ENCODE data around the gene BNIP5. TPM values are rescaled to one million over a fixed set of nuclear protein-coding genes. Genes with fewer than 3 reads are reported as not detected.

The BNIP5 gene
- total RNA-seq, 1 donor = not detected

DNA sequence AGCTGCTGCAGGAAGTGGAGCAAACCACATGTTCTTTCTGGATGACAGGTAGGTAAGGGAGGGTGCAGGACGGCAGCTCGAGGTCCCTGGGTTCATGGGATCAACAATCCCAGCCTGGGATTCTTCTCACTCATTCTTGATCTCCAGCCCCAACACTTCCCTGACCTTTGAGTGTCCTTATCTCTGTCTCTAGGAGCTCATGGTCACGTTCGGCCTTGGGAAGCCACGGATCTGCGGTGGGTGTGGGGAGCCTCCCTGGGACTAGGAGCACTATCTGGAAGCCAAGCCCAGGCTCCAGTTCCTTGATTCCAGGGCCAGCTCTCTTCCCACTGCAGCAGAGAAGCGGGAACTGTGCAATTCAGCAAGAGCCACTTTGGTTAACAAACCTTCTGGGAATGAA, 27.5 kb downstream of the BNIP5 start:
- no peak for TF ChIP-seq CTCF (IDR thresholded peaks at IDR 0.05; ENCODE audit: insufficient read depth, low read depth, low read length)
- DNase-seq (ENCODE audit: low read depth) = no peak
- no peak overlapping the region for H3K4me3 ChIP-seq (ENCODE audit: low read depth, low read length)

- no peak for DNase-seq (ENCODE audit: low read depth)
- H3K4me3 ChIP-seq (ENCODE audit: low read depth, low read length) = no peak overlapping the region
- no peak for TF ChIP-seq CTCF (IDR thresholded peaks at IDR 0.05; ENCODE audit: insufficient read depth, low read depth, low read length)
These were observed 28.2 kb downstream of the BNIP5 start for GRCh38 chr6:36308514-36308913.

GRCh38 chr6:36306375-36306774, 30.3 kb downstream of the BNIP5 start:
- no peak for DNase-seq (ENCODE audit: low read depth)
- H3K4me3 ChIP-seq (ENCODE audit: low read depth, low read length) = no peak overlapping the region
- TF ChIP-seq CTCF (IDR thresholded peaks at IDR 0.05; ENCODE audit: insufficient read depth, low read depth, low read length) = no peak

- DNase-seq (ENCODE audit: low read depth) = no peak
- TF ChIP-seq CTCF (IDR thresholded peaks at IDR 0.05; ENCODE audit: insufficient read depth, low read depth, low read length) = no peak
- no peak overlapping the region for H3K4me3 ChIP-seq (ENCODE audit: low read depth, low read length)
These were observed 30.8 kb downstream of the BNIP5 start for GRCh38 chr6:36305885-36306284.

DNA sequence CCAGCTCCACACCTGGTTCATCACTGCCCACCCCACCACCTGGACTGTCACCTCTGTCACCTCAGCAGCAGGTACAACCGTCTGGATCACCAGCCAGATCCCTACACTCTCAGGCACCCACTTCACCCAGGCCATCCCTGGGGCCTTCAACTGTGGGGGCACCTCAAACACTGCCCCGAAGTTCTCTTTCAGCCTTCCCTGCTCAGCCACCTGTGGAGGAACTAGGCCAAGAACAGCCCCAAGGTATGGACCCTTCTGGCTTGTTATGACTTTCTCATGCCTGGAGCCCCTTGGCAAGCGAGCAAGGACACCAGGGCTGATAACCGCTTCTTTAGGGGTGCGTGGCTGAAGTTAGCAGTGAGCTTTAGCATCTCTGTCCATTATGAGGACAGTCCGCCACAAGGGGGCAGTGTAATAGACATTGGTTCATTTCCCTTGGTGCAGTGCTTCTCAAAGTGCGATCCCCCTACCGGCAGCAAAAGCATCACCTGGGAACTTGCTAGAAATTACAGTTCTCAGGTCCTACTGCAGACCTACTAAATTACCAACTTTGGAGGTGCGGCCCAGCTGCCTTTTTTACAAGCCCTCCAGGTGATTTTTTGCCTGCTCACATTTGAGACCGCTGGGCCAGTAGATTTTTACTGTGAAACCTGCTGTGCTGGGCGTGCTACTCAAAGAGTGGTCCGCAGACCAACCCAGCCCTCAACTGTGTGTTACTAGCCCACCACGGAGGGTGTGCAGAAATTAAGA, 34.3 kb downstream of the BNIP5 start:
- no peak overlapping the region for H3K4me3 ChIP-seq (ENCODE audit: low read depth, low read length)
- TF ChIP-seq CTCF (IDR thresholded peaks at IDR 0.05; ENCODE audit: insufficient read depth, low read depth, low read length) = peak; percentile 97
- DNase-seq (ENCODE audit: low read depth) = peak; percentile 88

DNA sequence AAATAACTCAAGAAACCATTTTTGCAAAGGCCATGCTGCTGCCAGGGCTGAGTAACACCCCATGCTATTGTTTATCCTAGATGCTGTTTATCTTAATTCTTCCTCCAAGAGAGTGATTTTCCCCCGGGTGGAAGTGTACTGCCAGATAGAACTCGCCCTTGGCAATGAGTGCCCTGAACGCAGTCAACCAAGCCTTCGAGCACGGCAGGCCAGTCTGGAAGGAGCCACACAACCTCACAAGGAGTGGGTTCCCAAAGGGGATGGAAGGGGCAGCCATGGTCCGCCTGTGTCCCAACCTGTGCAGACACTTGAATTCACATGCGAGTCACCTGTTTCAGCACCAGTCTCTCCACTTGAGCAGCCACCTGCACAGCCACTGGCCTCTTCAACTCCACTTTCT, 34.9 kb downstream of the BNIP5 start:
- no peak overlapping the region for H3K4me3 ChIP-seq (ENCODE audit: low read depth, low read length)
- DNase-seq (ENCODE audit: low read depth) = no peak
- no peak for TF ChIP-seq CTCF (IDR thresholded peaks at IDR 0.05; ENCODE audit: insufficient read depth, low read depth, low read length)
